Panc1 (cell line): Measurements from ENCODE around the gene FYN. TPM values are rescaled to one million over a fixed set of nuclear protein-coding genes. Genes with fewer than 3 reads are reported as not detected.

Experiments used
- ATAC-seq: fragments of 200-7000 bp; cut with Tn5 transposase; 2 replicates; pipeline ENCODE4 v1.9.1; 2020; ENCODE audit warnings: mild to moderate bottlenecking, moderate library complexity
- BruUV-seq: library from RNA; stranded (reverse); fragments of 400-500 nt; replicated peaks from 2 replicates; lab custom pipeline; 2021; lab: Mats Ljungman, UMichigan
- CTCF ChIA-PET: fragments of 300-600 bp; sonication (Branson Sonifier 250); formaldehyde crosslinking; loops from one replicate; lab custom pipeline; 2022; ENCODE audit warnings: antibody characterized with exemption; lab: Charles Lee
- POLR2A ChIA-PET: fragments of 300-600 bp; sonication (Branson Sonifier 250); formaldehyde crosslinking; loops from one replicate; lab custom pipeline; 2022; ENCODE audit warnings: antibody characterized with exemption; lab: Charles Lee
- DNase-seq: peaks from one replicate; pipeline ENCODE4 v3.0.0-alpha.2; 2010; ENCODE audit warnings: low read depth, low spot score
- H3K27ac ChIP-seq: 2 replicates; pipeline ENCODE4 v1.5.1; 2011; ENCODE audit warnings: mild to moderate bottlenecking, low read length, inconsistent platforms
- H3K27me3 ChIP-seq: fragments of 200-500 bp; sonication (Bioruptor generic); 2 replicates; pipeline ENCODE4 v1.6.0; 2014; ENCODE audit warnings: low read length, inconsistent platforms; ENCODE audit not compliant: control insufficient read depth, insufficient read depth
- H3K36me3 ChIP-seq: fragments of 200-500 bp; sonication (Bioruptor generic); 2 replicates; pipeline ENCODE4 v1.5.1; 2014; ENCODE audit warnings: inconsistent platforms, mild to moderate bottlenecking, low read length, moderate library complexity; ENCODE audit not compliant: control insufficient read depth, insufficient read depth
- H3K4me1 ChIP-seq: 2 replicates; pipeline ENCODE4 v1.5.1; 2011; ENCODE audit warnings: inconsistent platforms, mild to moderate bottlenecking, low read length, moderate library complexity; ENCODE audit not compliant: control insufficient read depth, insufficient read depth
- H3K4me3 ChIP-seq, 2 experiments: 2 replicates each; pipeline ENCODE4 v1.5.1; 2011 to 2012; ENCODE audit warnings: low read depth in 2 of 2, low read length in 2 of 2, mild to moderate bottlenecking in 2 of 2, inconsistent platforms in 1 of 2, moderate library complexity in 1 of 2
- H3K9me3 ChIP-seq: fragments of 200-500 bp; sonication (Bioruptor generic); 2 replicates; pipeline ENCODE4 v1.5.1; 2014; ENCODE audit warnings: low read depth, mild to moderate bottlenecking, inconsistent platforms, low read length, moderate library complexity; ENCODE audit not compliant: control insufficient read depth, insufficient read depth
- POLR2AphosphoS5 ChIP-seq: IDR thresholded peaks from 2 replicates; pipeline ENCODE4 v1.6.1; 2012; ENCODE audit warnings: mild to moderate bottlenecking, low read depth, low read length, moderate library complexity
- SIN3A ChIP-seq: IDR thresholded peaks from 2 replicates; pipeline ENCODE4 v1.6.1; 2012; ENCODE audit warnings: low read depth, mild to moderate bottlenecking, low read length, moderate library complexity, borderline replicate concordance; ENCODE audit not compliant: insufficient read depth
- TCF7L2 ChIP-seq: IDR thresholded peaks from 2 replicates; pipeline ENCODE4 v1.6.1; 2011; ENCODE audit warnings: mild to moderate bottlenecking, low read depth, low read length, inconsistent platforms
- in situ Hi-C: cut with HindIII; loops from 2 replicates; pipeline ENCODE4 v1.10.0; 2016; ENCODE audit warnings: low sequenced_read_pairs, low pct_unique_long_range_greater_than_20kb
- intact Hi-C: fragments of 100-400 bp; cut with micrococcal nuclease; formaldehyde crosslinking; loops from one replicate; pipeline ENCODE4 v1.10.0; 2022; ENCODE audit not compliant: unreplicated experiment
- total RNA-seq: library from RNA; stranded (reverse); gene quantifications from one replicate; pipeline ENCODE4 v1.2.1, GENCODE V29; 2021; ENCODE audit not compliant: unreplicated experiment
- TF ChIP-seq, protein P1 (sequence below): fragments of 450-650 bp; IDR thresholded peaks from 2 replicates; pipeline ENCODE4 v1.5.1; 2017; ENCODE audit warnings: mild to moderate bottlenecking
- TF ChIP-seq, protein P2 (sequence below), 2 experiments: IDR thresholded peaks; 2 replicates each; pipeline ENCODE4 v1.6.1; 2011 to 2012; ENCODE audit warnings: low read depth in 2 of 2, control low read depth in 1 of 2, low read length in 1 of 2, mild to moderate bottlenecking in 1 of 2, moderate library complexity in 1 of 2; ENCODE audit not compliant: insufficient read depth in 1 of 2

The FYN gene
- total RNA-seq, 1 experiment from 2014 or later = 4.2 TPM

DNA sequence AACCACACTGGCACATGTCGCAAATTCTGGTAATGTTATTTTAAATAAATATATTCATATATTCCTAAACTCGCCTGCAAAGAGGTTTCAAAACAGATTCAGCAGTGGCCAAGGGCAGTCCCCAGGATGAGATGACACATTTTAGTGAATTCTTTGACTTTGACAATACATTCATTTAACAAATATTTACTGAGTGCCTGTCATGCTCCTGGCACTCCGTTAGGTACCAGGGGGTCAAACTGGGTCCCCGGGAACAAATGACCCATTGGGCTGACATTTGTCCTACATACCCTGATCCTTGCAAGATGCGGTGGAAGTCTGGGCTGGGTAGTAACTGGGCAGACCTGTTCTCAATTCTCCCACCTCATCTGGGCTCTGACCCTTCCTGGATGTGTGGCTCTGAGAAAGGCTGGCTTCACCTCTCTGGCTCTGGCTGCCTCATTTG, 74.9 kb downstream of the FYN start:
- in situ Hi-C loops = no loop called here
- H3K4me3 ChIP-seq = no peak overlapping the region
- DNase-seq (no peak), ATAC-seq (0 out of 2 replicates have a peak, but pooled peaks have one; percentile 36)
- intact Hi-C loops = no loop called here
- H3K9me3 ChIP-seq = no peaks in the 10 kb centered on the region
- ChIA-PET CTCF (no interaction called here), POLR2A (no interaction called here)
- no peaks in the 10 kb centered on the region for H3K4me1 ChIP-seq
- no peak for TF ChIP-seq TCF7L2
- TF ChIP-seq, protein P1, sequence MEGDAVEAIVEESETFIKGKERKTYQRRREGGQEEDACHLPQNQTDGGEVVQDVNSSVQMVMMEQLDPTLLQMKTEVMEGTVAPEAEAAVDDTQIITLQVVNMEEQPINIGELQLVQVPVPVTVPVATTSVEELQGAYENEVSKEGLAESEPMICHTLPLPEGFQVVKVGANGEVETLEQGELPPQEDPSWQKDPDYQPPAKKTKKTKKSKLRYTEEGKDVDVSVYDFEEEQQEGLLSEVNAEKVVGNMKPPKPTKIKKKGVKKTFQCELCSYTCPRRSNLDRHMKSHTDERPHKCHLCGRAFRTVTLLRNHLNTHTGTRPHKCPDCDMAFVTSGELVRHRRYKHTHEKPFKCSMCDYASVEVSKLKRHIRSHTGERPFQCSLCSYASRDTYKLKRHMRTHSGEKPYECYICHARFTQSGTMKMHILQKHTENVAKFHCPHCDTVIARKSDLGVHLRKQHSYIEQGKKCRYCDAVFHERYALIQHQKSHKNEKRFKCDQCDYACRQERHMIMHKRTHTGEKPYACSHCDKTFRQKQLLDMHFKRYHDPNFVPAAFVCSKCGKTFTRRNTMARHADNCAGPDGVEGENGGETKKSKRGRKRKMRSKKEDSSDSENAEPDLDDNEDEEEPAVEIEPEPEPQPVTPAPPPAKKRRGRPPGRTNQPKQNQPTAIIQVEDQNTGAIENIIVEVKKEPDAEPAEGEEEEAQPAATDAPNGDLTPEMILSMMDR = no peak
- no peak for TF ChIP-seq POLR2AphosphoS5
- no peak for TF ChIP-seq SIN3A
- TF ChIP-seq, protein P2, sequence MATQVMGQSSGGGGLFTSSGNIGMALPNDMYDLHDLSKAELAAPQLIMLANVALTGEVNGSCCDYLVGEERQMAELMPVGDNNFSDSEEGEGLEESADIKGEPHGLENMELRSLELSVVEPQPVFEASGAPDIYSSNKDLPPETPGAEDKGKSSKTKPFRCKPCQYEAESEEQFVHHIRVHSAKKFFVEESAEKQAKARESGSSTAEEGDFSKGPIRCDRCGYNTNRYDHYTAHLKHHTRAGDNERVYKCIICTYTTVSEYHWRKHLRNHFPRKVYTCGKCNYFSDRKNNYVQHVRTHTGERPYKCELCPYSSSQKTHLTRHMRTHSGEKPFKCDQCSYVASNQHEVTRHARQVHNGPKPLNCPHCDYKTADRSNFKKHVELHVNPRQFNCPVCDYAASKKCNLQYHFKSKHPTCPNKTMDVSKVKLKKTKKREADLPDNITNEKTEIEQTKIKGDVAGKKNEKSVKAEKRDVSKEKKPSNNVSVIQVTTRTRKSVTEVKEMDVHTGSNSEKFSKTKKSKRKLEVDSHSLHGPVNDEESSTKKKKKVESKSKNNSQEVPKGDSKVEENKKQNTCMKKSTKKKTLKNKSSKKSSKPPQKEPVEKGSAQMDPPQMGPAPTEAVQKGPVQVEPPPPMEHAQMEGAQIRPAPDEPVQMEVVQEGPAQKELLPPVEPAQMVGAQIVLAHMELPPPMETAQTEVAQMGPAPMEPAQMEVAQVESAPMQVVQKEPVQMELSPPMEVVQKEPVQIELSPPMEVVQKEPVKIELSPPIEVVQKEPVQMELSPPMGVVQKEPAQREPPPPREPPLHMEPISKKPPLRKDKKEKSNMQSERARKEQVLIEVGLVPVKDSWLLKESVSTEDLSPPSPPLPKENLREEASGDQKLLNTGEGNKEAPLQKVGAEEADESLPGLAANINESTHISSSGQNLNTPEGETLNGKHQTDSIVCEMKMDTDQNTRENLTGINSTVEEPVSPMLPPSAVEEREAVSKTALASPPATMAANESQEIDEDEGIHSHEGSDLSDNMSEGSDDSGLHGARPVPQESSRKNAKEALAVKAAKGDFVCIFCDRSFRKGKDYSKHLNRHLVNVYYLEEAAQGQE (IDR thresholded peaks at IDR 0.05; ENCODE audit: insufficient read depth in 1 of 2, low read depth in 2 of 2, low read length in 1 of 2) = no peak
- H3K36me3 ChIP-seq = no peaks in the 10 kb centered on the region
- H3K27me3 ChIP-seq = peaks cover 11% of the 10 kb centered on the region; the same call in 1 of the 2 replicates
- no TSS peak for BruUV-seq
- no peak overlapping the region for H3K27ac ChIP-seq

DNA sequence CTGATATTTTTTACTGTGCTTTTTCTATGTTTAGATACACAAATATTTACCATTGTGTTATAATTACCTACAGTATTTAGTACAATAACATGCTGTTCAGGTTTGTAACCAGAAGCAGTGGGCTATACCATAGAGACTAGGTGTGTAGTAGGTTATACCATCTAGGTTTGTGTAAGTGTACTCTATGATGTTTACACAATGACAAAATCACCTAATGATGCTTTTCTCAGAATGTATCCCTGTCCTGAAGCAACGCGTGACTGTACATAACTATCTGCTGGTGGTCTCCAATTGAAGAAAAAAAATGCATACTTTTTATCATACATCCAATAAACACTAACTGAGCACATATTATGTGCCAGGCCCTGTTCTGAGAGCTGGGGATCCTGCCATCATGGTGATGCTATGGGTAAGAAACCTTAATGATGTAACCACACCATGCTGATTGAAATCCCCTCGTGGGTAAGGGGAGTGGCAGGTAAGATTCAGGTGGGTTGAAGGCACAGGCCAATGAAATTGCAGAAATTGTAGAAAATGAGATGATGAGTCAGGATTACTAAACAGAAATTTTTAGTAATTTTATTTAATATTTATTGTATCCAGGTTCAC, 76.8 kb downstream of the FYN start:
- ATAC-seq (no peak), DNase-seq (no peak)
- Histone ChIP-seq H3K4me1 (no peaks in the 10 kb centered on the region), H3K27ac (no peak overlapping the region), H3K4me3 (no peak overlapping the region), H3K36me3 (no peaks in the 10 kb centered on the region), H3K27me3 (peaks cover 11% of the 10 kb centered on the region; the same call in 1 of the 2 replicates), H3K9me3 (no peaks in the 10 kb centered on the region)
- POLR2A ChIA-PET = no interaction called here
- in situ Hi-C loops (no loop called here), intact Hi-C loops (no loop called here)
- no peak for TF ChIP-seq SIN3A
- TF ChIP-seq, protein P2 (IDR thresholded peaks at IDR 0.05; ENCODE audit: insufficient read depth in 1 of 2, low read depth in 2 of 2, low read length in 1 of 2) = no peak
- TF ChIP-seq POLR2AphosphoS5 = no peak
- TF ChIP-seq, protein P1 = no peak
- no peak for TF ChIP-seq TCF7L2
- BruUV-seq = no TSS peak
- CTCF ChIA-PET = no interaction called here
